Measurements from ENCODE around the gene RPL31.

- no peak for TF ChIP-seq POLR2A (IDR thresholded peaks at IDR 0.05)
- TF ChIP-seq, protein P1, sequence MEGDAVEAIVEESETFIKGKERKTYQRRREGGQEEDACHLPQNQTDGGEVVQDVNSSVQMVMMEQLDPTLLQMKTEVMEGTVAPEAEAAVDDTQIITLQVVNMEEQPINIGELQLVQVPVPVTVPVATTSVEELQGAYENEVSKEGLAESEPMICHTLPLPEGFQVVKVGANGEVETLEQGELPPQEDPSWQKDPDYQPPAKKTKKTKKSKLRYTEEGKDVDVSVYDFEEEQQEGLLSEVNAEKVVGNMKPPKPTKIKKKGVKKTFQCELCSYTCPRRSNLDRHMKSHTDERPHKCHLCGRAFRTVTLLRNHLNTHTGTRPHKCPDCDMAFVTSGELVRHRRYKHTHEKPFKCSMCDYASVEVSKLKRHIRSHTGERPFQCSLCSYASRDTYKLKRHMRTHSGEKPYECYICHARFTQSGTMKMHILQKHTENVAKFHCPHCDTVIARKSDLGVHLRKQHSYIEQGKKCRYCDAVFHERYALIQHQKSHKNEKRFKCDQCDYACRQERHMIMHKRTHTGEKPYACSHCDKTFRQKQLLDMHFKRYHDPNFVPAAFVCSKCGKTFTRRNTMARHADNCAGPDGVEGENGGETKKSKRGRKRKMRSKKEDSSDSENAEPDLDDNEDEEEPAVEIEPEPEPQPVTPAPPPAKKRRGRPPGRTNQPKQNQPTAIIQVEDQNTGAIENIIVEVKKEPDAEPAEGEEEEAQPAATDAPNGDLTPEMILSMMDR (IDR thresholded peaks at IDR 0.05) = no peak
These were observed 39.1 kb upstream of the RPL31 start for GRCh38 chr2:100963026-100963375.

Measured in breast epithelium (tissue), 3 donors.